ENCODE data around the gene MAGOH. TPM values are rescaled to one million over a fixed set of nuclear protein-coding genes. Genes with fewer than 3 reads are reported as not detected.

The MAGOH gene
- polyA plus RNA-seq, 1 donor (not counting 4 experiments of a cell fraction or from before 2014, with no cell fraction given), result 104 TPM

- Histone ChIP-seq H3K27ac (ENCODE audit: control insufficient read depth, insufficient read depth, low read length) (no peak overlapping the region), H3K4me2 (ENCODE audit: control insufficient read depth, extremely low read depth, insufficient read depth, low read depth, low read length) (peak overlapping the region; percentile 14), H3K9ac (ENCODE audit: control insufficient read depth, extremely low read depth, insufficient read depth, low read length) (no peak overlapping the region), H2AFZ (ENCODE audit: control insufficient read depth, low read length) (no peak overlapping the region), H3K79me2 (ENCODE audit: control insufficient read depth, insufficient read depth, low read length) (no peaks in the 10 kb centered on the region), H3K4me3 (ENCODE audit: control insufficient read depth in 2 of 3, extremely low read depth in 1 of 3, insufficient read depth in 2 of 3, low read depth in 1 of 3, low read length in 3 of 3) (no peak overlapping the region), H4K20me1 (ENCODE audit: control insufficient read depth, extremely low read depth, insufficient read depth, low read length) (no peaks in the 10 kb centered on the region), H3K27me3 (ENCODE audit: control insufficient read depth, extremely low read depth, insufficient read depth, low read length) (no peaks in the 10 kb centered on the region), H3K4me1 (ENCODE audit: control insufficient read depth, extremely low read depth, insufficient read depth, low read length) (peaks cover 8% of the 10 kb centered on the region), H3K9me3 (ENCODE audit: control insufficient read depth, low read depth, low read length) (no peaks in the 10 kb centered on the region), H3K36me3 (ENCODE audit: control insufficient read depth in 2 of 2, extremely low read depth in 1 of 2, insufficient read depth in 2 of 2, low read length in 2 of 2) (no peaks in the 10 kb centered on the region), H3K9me1 (ENCODE audit: control insufficient read depth, extremely low read depth, insufficient read depth, low read length) (no peaks in the 10 kb centered on the region)
- dilution Hi-C loops (cut with MboI; ENCODE audit: extremely low pct_ligation_motif_present, low sequenced_read_pairs), result no loop called here
- FAIRE-seq, result peak; percentile 60
- no peak for TF ChIP-seq CTCF (optimal IDR thresholded peaks at IDR 0.05 in 1 of 3, IDR thresholded peaks at IDR 0.05 in 1 of 3, conservative IDR thresholded peaks at IDR 0.05 in 1 of 3; ENCODE audit: extremely low read depth in 1 of 3, insufficient read depth in 2 of 3, low read length in 3 of 3)
- TF ChIP-seq EZH2 (IDR thresholded peaks at IDR 0.05; ENCODE audit: low read length), result no peak
- DNase-seq (ENCODE audit: low read depth, low spot score), result no peak
Measured at GRCh38 chr1:53188099-53188498, 50.2 kb downstream of the MAGOH start.

- TF ChIP-seq EZH2 (IDR thresholded peaks at IDR 0.05; ENCODE audit: low read length) (no peak), CTCF (optimal IDR thresholded peaks at IDR 0.05 in 1 of 3, IDR thresholded peaks at IDR 0.05 in 1 of 3, conservative IDR thresholded peaks at IDR 0.05 in 1 of 3; ENCODE audit: extremely low read depth in 1 of 3, insufficient read depth in 2 of 3, low read length in 3 of 3) (no peak)
- H3K27me3 ChIP-seq (ENCODE audit: control insufficient read depth, extremely low read depth, insufficient read depth, low read length), result no peaks in the 10 kb centered on the region
- no peak overlapping the region for H3K9ac ChIP-seq (ENCODE audit: control insufficient read depth, extremely low read depth, insufficient read depth, low read length)
Measured at GRCh38 chr1:53187401-53187800, 50.9 kb downstream of the MAGOH start.

More at GRCh38 chr1:53187401-53187800, 50.9 kb downstream of the MAGOH start:
- no peak overlapping the region for H3K27ac ChIP-seq (ENCODE audit: control insufficient read depth, insufficient read depth, low read length)
- H3K9me3 ChIP-seq (ENCODE audit: control insufficient read depth, low read depth, low read length), result no peaks in the 10 kb centered on the region
- DNase-seq (ENCODE audit: low read depth, low spot score) (no peak), FAIRE-seq (no peak)
- H4K20me1 ChIP-seq (ENCODE audit: control insufficient read depth, extremely low read depth, insufficient read depth, low read length), result no peaks in the 10 kb centered on the region
- H3K4me2 ChIP-seq (ENCODE audit: control insufficient read depth, extremely low read depth, insufficient read depth, low read depth, low read length), result no peak overlapping the region
- H3K36me3 ChIP-seq (ENCODE audit: control insufficient read depth in 2 of 2, extremely low read depth in 1 of 2, insufficient read depth in 2 of 2, low read length in 2 of 2), result no peaks in the 10 kb centered on the region
- H3K79me2 ChIP-seq (ENCODE audit: control insufficient read depth, insufficient read depth, low read length), result no peaks in the 10 kb centered on the region
- H3K4me3 ChIP-seq (ENCODE audit: control insufficient read depth in 2 of 3, extremely low read depth in 1 of 3, insufficient read depth in 2 of 3, low read depth in 1 of 3, low read length in 3 of 3), result no peak overlapping the region
- dilution Hi-C loops (cut with MboI; ENCODE audit: extremely low pct_ligation_motif_present, low sequenced_read_pairs), result no loop called here
- no peaks in the 10 kb centered on the region for H3K9me1 ChIP-seq (ENCODE audit: control insufficient read depth, extremely low read depth, insufficient read depth, low read length)
- H3K4me1 ChIP-seq (ENCODE audit: control insufficient read depth, extremely low read depth, insufficient read depth, low read length), result peaks cover 8% of the 10 kb centered on the region
- no peak overlapping the region for H2AFZ ChIP-seq (ENCODE audit: control insufficient read depth, low read length)
